Measurements from ENCODE around the gene OR2F2.

DNA sequence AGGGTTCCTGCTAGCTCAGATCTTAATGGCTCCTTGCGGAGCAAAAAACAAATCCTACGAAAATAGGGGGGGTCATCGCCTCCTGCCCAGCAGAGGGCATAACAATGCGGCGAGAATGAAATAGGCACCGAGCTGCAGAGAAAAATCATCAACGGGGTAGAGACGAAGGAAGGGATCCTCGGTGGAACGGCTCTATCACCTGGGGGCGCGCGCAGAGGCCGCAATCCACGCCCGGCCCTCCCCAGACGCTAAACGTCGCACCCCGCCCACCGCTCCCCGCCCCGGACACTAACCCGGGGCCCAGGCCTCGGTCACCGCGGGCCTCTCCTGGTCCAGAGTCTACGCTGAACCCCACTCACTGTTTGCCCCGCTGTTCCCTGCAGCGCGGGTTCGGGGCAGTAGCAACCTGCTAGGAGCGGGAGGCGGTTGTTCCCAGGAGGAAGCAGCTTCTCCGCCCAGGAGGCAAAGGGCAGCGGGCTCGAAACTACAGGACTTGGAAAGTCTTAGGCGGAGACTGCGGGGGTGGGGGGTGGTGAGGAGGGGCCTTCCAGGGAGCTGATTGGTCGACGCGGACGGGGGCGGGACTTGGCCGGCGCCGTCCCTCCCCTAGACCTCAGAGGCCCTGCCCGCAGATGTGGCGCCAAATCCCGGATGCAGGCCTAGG, 33.2 kb upstream of the OR2F2 start, which contains the start of gene TCAF1:
- no peak for TF ChIP-seq ZNF274 (IDR thresholded peaks at IDR 0.05; ENCODE audit: low read depth, low read length)
- no peak for TF ChIP-seq YY1 (IDR thresholded peaks at IDR 0.05; ENCODE audit: insufficient read depth, insufficient read length)
- TF ChIP-seq SUZ12 (IDR thresholded peaks at IDR 0.05; ENCODE audit: extremely low read depth, insufficient read depth, insufficient read length): no peak
